ENCODE results near the gene IRF2. TPM values are rescaled to one million over a fixed set of nuclear protein-coding genes. Genes with fewer than 3 reads are reported as not detected.

IRF2 gene
- total RNA-seq, 3 donors from 2014 or later (not counting 1 experiment from before 2014, with no cell fraction given) = 50.6 to 68.5 (median 59.8) TPM

DNA sequence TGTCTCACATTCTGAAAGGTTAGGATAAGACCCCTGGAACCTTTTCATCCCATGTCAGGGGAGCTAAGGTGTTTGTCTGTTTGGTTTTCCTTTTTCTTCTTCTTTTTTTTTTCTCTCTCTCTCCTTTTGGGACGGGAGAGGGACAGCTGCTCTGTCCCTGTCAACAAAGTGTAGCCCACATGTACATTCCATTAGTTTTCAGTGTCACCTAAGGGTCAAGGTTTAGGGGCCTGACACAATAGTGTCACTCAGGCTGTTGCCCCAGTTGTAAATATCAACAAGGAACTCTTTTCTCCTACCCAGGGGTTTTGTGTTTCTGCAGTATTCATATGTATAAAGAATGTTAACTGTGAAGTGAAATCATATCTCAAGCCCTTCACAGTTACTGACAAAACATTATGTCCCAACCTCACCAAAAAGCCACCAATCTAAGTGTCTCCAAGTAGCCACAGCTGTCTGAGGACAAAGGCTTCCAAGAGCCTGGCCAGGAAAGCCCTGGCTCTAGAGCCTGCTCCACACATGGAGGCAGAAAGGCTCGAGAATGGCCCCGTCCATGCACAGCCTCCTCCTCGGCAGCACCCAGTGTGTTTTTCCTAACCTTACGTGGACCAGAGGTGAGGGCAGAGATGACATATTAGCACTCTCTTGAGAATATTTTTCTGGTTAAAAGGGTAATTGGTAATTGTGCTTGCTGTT is 9.4 kb downstream of the IRF2 start:
- TF ChIP-seq, protein P1, sequence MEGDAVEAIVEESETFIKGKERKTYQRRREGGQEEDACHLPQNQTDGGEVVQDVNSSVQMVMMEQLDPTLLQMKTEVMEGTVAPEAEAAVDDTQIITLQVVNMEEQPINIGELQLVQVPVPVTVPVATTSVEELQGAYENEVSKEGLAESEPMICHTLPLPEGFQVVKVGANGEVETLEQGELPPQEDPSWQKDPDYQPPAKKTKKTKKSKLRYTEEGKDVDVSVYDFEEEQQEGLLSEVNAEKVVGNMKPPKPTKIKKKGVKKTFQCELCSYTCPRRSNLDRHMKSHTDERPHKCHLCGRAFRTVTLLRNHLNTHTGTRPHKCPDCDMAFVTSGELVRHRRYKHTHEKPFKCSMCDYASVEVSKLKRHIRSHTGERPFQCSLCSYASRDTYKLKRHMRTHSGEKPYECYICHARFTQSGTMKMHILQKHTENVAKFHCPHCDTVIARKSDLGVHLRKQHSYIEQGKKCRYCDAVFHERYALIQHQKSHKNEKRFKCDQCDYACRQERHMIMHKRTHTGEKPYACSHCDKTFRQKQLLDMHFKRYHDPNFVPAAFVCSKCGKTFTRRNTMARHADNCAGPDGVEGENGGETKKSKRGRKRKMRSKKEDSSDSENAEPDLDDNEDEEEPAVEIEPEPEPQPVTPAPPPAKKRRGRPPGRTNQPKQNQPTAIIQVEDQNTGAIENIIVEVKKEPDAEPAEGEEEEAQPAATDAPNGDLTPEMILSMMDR (IDR thresholded peaks at IDR 0.05) = no peak
- ATAC-seq (no peak), DNase-seq (no peak)
- H3K9me3 ChIP-seq (ENCODE audit: control insufficient read depth, insufficient read depth, low read length) = no peaks in the 10 kb centered on the region
- no peak overlapping the region for H3K27ac ChIP-seq (ENCODE audit: low read length)
- peaks cover 11% of the 10 kb centered on the region for H3K4me1 ChIP-seq (ENCODE audit: control insufficient read depth, insufficient read depth, low read length)
- Mint-ChIP-seq H3K4me1 (peaks cover 68 to 77% of the 10 kb centered on the region in 2 donors), H3K27ac (peak overlapping the region; percentile 53 to 74), H3K36me3 (no peaks in the 10 kb centered on the region), H3K4me3 (no peak overlapping the region), H3K9me3 (no peaks in the 10 kb centered on the region), H3K27me3 (ENCODE audit: low read depth in 2 of 2) (no peaks in the 10 kb centered on the region)
- peaks cover 5% of the 10 kb centered on the region for H3K36me3 ChIP-seq (ENCODE audit: control insufficient read depth, insufficient read depth, low read length)
- intact Hi-C loops (cut with micrococcal nuclease) = no loop called here
- H3K4me3 ChIP-seq (ENCODE audit: low read length) = no peak overlapping the region
- no peaks in the 10 kb centered on the region for H3K27me3 ChIP-seq (ENCODE audit: control insufficient read depth, insufficient read depth, low read length)
- WGBS (ENCODE audit: insufficient coverage) = 86% methylated on average over 5 of the region's 5 CpGs

DNA sequence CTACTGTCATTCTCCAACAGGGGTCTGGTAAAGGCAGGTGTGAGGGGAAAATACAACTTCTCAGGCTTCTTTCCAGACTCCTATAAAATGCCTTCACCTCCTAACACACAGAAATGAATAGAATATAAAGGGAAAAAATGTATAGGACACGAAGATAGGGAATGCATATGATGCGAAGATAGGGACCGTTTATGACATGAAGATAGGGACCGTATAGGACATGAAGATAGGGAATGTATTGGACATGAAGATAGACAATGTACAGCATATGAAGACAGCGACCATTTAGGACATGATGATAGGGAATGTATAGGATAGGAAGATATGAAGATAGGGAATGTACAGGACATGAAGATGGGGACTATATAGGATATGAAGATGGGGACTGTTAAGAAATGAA is 10.5 kb downstream of the IRF2 start:
- Histone ChIP-seq H3K27ac (ENCODE audit: low read length) (no peak overlapping the region), H3K36me3 (ENCODE audit: control insufficient read depth, insufficient read depth, low read length) (peaks cover 2% of the 10 kb centered on the region), H3K27me3 (ENCODE audit: control insufficient read depth, insufficient read depth, low read length) (no peaks in the 10 kb centered on the region), H3K4me1 (ENCODE audit: control insufficient read depth, insufficient read depth, low read length) (peaks cover 11% of the 10 kb centered on the region), H3K4me3 (ENCODE audit: low read length) (no peak overlapping the region), H3K9me3 (ENCODE audit: control insufficient read depth, insufficient read depth, low read length) (no peaks in the 10 kb centered on the region)
- peaks cover 71 to 80% of the 10 kb centered on the region in 2 donors for H3K4me1 Mint-ChIP-seq
- TF ChIP-seq, protein P1 (IDR thresholded peaks at IDR 0.05) = no peak
- DNase-seq = no peak
- H3K9me3 Mint-ChIP-seq = no peaks in the 10 kb centered on the region
- no peaks in the 10 kb centered on the region for H3K36me3 Mint-ChIP-seq
- no peaks in the 10 kb centered on the region for H3K27me3 Mint-ChIP-seq (ENCODE audit: low read depth in 2 of 2)
- H3K4me3 Mint-ChIP-seq = no peak overlapping the region
- H3K27ac Mint-ChIP-seq = no peak overlapping the region
- WGBS (ENCODE audit: insufficient coverage) = 97% methylated on average over 5 of the region's 5 CpGs
- ATAC-seq = no peak
- intact Hi-C loops (cut with micrococcal nuclease) = no loop called here

DNA sequence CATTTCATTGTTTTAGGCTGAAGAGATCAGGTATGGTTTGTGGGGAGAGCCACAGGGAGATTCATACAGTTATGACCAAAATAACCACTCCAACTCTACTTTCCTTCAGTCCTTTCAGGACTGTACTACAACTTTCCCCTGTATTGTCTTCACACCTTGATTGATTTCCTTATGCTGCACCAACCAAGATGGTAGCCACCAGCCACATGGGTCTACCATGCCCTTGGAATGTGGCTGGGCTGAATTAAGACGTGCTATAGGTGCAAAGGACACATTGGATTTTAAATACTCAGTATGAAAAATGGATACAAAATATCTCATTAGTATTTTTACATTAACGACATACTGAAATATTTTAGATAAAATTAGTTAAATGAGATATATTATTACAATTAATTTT is 11.2 kb downstream of the IRF2 start:
- Mint-ChIP-seq H3K9me3 (no peaks in the 10 kb centered on the region), H3K4me1 (peaks cover 75 to 83% of the 10 kb centered on the region in 2 donors), H3K27ac (peak overlapping the region in 1 of 2 donors; percentile 65), H3K36me3 (no peaks in the 10 kb centered on the region), H3K27me3 (ENCODE audit: low read depth in 2 of 2) (no peaks in the 10 kb centered on the region), H3K4me3 (no peak overlapping the region)
- no peak overlapping the region for H3K4me3 ChIP-seq (ENCODE audit: low read length)
- DNase-seq = no peak
- WGBS (ENCODE audit: insufficient coverage) = 100% methylated on average over 1 of the region's 2 CpGs
- no peaks in the 10 kb centered on the region for H3K27me3 ChIP-seq (ENCODE audit: control insufficient read depth, insufficient read depth, low read length)
- peaks cover 2% of the 10 kb centered on the region for H3K36me3 ChIP-seq (ENCODE audit: control insufficient read depth, insufficient read depth, low read length)
- TF ChIP-seq, protein P1 (IDR thresholded peaks at IDR 0.05) = no peak
- peaks cover 11% of the 10 kb centered on the region for H3K4me1 ChIP-seq (ENCODE audit: control insufficient read depth, insufficient read depth, low read length)
- H3K27ac ChIP-seq (ENCODE audit: low read length) = no peak overlapping the region
- intact Hi-C loops (cut with micrococcal nuclease) = no loop called here
- no peak for ATAC-seq
- H3K9me3 ChIP-seq (ENCODE audit: control insufficient read depth, insufficient read depth, low read length) = no peaks in the 10 kb centered on the region

DNA sequence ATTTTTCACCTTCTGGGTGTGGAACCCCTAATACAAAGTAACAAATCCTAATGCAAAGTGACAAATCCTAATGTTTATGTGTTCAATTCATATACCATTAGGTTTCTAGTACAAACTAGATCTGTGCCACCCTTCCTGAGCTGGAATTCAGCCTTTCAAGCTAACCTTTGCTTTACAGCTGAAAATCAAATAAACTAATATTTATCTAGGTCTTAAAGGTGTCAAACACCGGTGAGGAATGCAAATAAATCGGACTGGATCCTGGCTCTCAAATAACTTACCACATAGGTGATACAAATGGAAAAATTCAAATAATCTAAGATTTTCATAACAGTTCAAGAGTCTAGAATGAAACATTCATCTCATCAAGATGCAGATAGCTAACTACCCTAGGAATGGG is 11.6 kb downstream of the IRF2 start:
- H3K27me3 Mint-ChIP-seq (ENCODE audit: low read depth in 2 of 2) = no peaks in the 10 kb centered on the region

More for the DNA sequence above, 11.6 kb downstream of the IRF2 start:
- Histone ChIP-seq H3K36me3 (ENCODE audit: control insufficient read depth, insufficient read depth, low read length) (peaks cover 2% of the 10 kb centered on the region), H3K9me3 (ENCODE audit: control insufficient read depth, insufficient read depth, low read length) (no peaks in the 10 kb centered on the region), H3K4me3 (ENCODE audit: low read length) (no peak overlapping the region), H3K4me1 (ENCODE audit: control insufficient read depth, insufficient read depth, low read length) (peaks cover 14% of the 10 kb centered on the region), H3K27me3 (ENCODE audit: control insufficient read depth, insufficient read depth, low read length) (no peaks in the 10 kb centered on the region), H3K27ac (ENCODE audit: low read length) (no peak overlapping the region)
- Mint-ChIP-seq H3K4me3 (no peak overlapping the region), H3K27ac (peak overlapping the region in 1 of 2 donors; percentile 65), H3K9me3 (no peaks in the 10 kb centered on the region), H3K4me1 (peaks cover 75 to 83% of the 10 kb centered on the region in 2 donors), H3K36me3 (no peaks in the 10 kb centered on the region)
- DNase-seq = no peak
- TF ChIP-seq, protein P1 (IDR thresholded peaks at IDR 0.05) = no peak
- no peak for ATAC-seq
- intact Hi-C loops (cut with micrococcal nuclease) = no loop called here
- no CpG with 5 or more reads among the region's 2 CpGs for WGBS (ENCODE audit: insufficient coverage)
